SK-N-SH treated with all-trans-retinoic acid at 6 μM for 48 hours (cell line): ENCODE data around the gene RAB4B.

Experiments used
- ATAC-seq: fragments of 200-7000 bp; cut with Tn5 transposase; 3 replicates; pipeline ENCODE4 v1.9.1; 2020; ENCODE audit warnings: mild to moderate bottlenecking, moderate library complexity
- ARNTL ChIP-seq: fragments of 450-650 bp; formaldehyde crosslinking; IDR thresholded peaks from 2 replicates; pipeline ENCODE4 v1.5.0; 2020; ENCODE audit warnings: low read depth, mild to moderate bottlenecking, moderate library complexity, borderline replicate concordance
- BACH2 ChIP-seq: fragments of 250-450 bp; sonication (Bioruptor Pico); IDR thresholded peaks from 2 replicates; pipeline ENCODE4 v1.9.0; 2021; ENCODE audit warnings: mild to moderate bottlenecking, borderline replicate concordance
- CSDC2 ChIP-seq: fragments of 250-450 bp; sonication (Bioruptor Pico); IDR thresholded peaks from 2 replicates; pipeline ENCODE4 v1.5.0; 2020; ENCODE audit warnings: mild to moderate bottlenecking, moderate library complexity
- CSRNP3 ChIP-seq: fragments of 250-450 bp; sonication (Bioruptor Pico); IDR thresholded peaks from 2 replicates; pipeline ENCODE4 v1.5.1; 2021; ENCODE audit warnings: mild to moderate bottlenecking, moderate library complexity
- ESRRG ChIP-seq: fragments of 250-450 bp; sonication (Bioruptor Pico); IDR thresholded peaks from 2 replicates; pipeline ENCODE4 v1.6.1; 2021; ENCODE audit warnings: mild to moderate bottlenecking
- ISL1 ChIP-seq: fragments of 250-450 bp; sonication (Bioruptor Pico); IDR thresholded peaks from 2 replicates; pipeline ENCODE4 v2.1.2; 2022; ENCODE audit warnings: mild to moderate bottlenecking, moderate library complexity
- OSR1 ChIP-seq: fragments of 250-450 bp; sonication (Bioruptor Pico); IDR thresholded peaks from 2 replicates; pipeline ENCODE4 v1.8.0; 2022; ENCODE audit warnings: moderate library complexity, mild to moderate bottlenecking, inconsistent platforms
- PPARA ChIP-seq: fragments of 250-450 bp; sonication (Bioruptor Pico); IDR thresholded peaks from 2 replicates; pipeline ENCODE4 v1.5.0; 2020; ENCODE audit warnings: mild to moderate bottlenecking, borderline replicate concordance
- RARB ChIP-seq: fragments of 250-450 bp; sonication (Bioruptor Pico); IDR thresholded peaks from 2 replicates; pipeline ENCODE4 v1.8.0; 2021; ENCODE audit warnings: mild to moderate bottlenecking, moderate library complexity
- SNAI2 ChIP-seq: fragments of 250-450 bp; sonication (Bioruptor Pico); IDR thresholded peaks from 2 replicates; pipeline ENCODE4 v1.5.0; 2020; ENCODE audit warnings: mild to moderate bottlenecking, moderate library complexity
- TCF4 ChIP-seq: fragments of 250-450 bp; sonication (Bioruptor Pico); IDR thresholded peaks from 2 replicates; pipeline ENCODE4 v1.8.0; 2021; ENCODE audit warnings: mild to moderate bottlenecking, moderate library complexity, borderline replicate concordance
- TOX ChIP-seq: fragments of 250-450 bp; sonication (Bioruptor Pico); IDR thresholded peaks from 2 replicates; pipeline ENCODE4 v1.8.0; 2021; ENCODE audit warnings: mild to moderate bottlenecking, moderate library complexity, borderline replicate concordance
- TSHZ2 ChIP-seq: fragments of 250-450 bp; sonication (Bioruptor Pico); IDR thresholded peaks from 2 replicates; pipeline ENCODE4 v1.5.0; 2020; ENCODE audit warnings: mild to moderate bottlenecking, moderate library complexity
- ZC3H10 ChIP-seq: fragments of 250-450 bp; sonication (Bioruptor Pico); IDR thresholded peaks from 2 replicates; pipeline ENCODE4 v1.5.1; 2021; ENCODE audit warnings: mild to moderate bottlenecking, moderate library complexity
- ZFP3 ChIP-seq: fragments of 250-450 bp; sonication (Bioruptor Pico); IDR thresholded peaks from 2 replicates; pipeline ENCODE4 v1.5.0; 2020; ENCODE audit warnings: mild to moderate bottlenecking, moderate library complexity
- ZFP30 ChIP-seq: fragments of 450-650 bp; formaldehyde crosslinking; IDR thresholded peaks from 2 replicates; pipeline ENCODE4 v1.5.0; 2022; ENCODE audit warnings: mild to moderate bottlenecking, moderate library complexity
- ZNF565 ChIP-seq: fragments of 450-650 bp; formaldehyde crosslinking; conservative IDR thresholded peaks from 2 replicates; pipeline ENCODE4 v1.5.0; 2020; ENCODE audit warnings: low read depth, mild to moderate bottlenecking, moderate library complexity
- ZNF70 ChIP-seq: fragments of 450-650 bp; formaldehyde crosslinking; IDR thresholded peaks from 2 replicates; pipeline ENCODE4 v1.5.0; 2020; ENCODE audit warnings: mild to moderate bottlenecking, moderate library complexity
- ZNF8 ChIP-seq: fragments of 450-650 bp; formaldehyde crosslinking; IDR thresholded peaks from 2 replicates; pipeline ENCODE4 v1.5.0; 2020; ENCODE audit warnings: mild to moderate bottlenecking, moderate library complexity
- TF ChIP-seq, protein P1 (sequence below): fragments of 250-450 bp; sonication (Bioruptor Pico); IDR thresholded peaks from 2 replicates; pipeline ENCODE4 v1.5.1; 2020; ENCODE audit warnings: low read depth, mild to moderate bottlenecking, moderate library complexity
- TF ChIP-seq, protein P2 (sequence below): fragments of 250-450 bp; sonication (Bioruptor Pico); IDR thresholded peaks from 2 replicates; pipeline ENCODE4 v1.8.0; 2021; ENCODE audit warnings: low read depth, mild to moderate bottlenecking, moderate library complexity, borderline replicate concordance
- TF ChIP-seq, protein P3 (sequence below): fragments of 250-450 bp; sonication (Bioruptor Pico); IDR thresholded peaks from 2 replicates; pipeline ENCODE4 v1.8.0; 2020; ENCODE audit warnings: mild to moderate bottlenecking, moderate library complexity, borderline replicate concordance

RAB4B gene

DNA sequence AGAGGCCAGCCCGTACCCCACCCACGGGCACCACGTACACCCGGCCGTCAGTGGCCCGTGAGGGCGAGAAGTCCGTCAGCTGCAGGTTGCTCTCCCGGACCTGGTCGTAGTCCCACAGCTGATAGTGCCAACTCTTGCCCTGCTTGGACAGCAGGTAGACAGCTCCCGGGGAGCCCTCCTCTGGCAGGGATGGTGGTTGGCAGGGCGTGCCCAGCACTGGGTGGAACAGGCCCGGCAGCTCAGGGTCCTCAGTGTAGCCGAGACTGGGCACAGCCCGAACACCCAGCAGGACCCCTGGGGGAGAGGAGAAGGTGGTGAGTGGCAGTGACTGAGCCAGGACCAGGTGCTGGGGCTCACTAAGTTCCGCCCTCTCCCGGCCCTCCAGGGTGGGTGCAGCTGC, 35.6 kb upstream of the RAB4B start:
- ATAC-seq = peak; percentile 5
- TF ChIP-seq ARNTL (CRISPR knock-in tag) (no peak), ZNF565 (CRISPR knock-in tag) (no peak)
- TF ChIP-seq, all 23 proteins: peak for 0

DNA sequence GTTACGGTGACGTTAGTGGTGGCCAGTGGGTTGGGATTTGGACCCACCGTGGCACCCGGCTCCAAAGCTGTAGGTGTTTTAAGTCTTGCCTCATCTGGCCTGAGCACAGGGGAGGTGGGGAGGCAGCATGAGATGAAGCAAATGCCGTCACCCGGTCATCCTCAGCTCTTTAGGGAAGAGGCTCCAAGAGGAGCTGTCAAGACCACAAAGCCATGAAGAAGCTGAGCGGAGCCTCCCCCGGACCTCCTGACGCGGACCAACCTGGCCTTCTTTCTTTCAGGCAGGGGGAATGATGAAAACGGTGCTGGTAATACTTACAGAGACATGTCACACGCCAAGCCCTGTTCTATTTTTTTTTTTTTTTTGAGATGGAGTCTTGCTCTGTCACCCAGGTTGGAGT, 35.2 kb upstream of the RAB4B start:
- no peak for ATAC-seq

GRCh38 chr19:40743926-40744325, 34.1 kb upstream of the RAB4B start:
- ATAC-seq = no peak
- TF ChIP-seq ZC3H10 (CRISPR knock-in tag) (no peak), RARB (CRISPR knock-in tag) (no peak), SNAI2 (CRISPR knock-in tag) (no peak), OSR1 (CRISPR knock-in tag) (no peak), PPARA (no peak), TCF4 (CRISPR knock-in tag) (no peak), TOX (CRISPR knock-in tag) (no peak)
- TF ChIP-seq, protein P1, sequence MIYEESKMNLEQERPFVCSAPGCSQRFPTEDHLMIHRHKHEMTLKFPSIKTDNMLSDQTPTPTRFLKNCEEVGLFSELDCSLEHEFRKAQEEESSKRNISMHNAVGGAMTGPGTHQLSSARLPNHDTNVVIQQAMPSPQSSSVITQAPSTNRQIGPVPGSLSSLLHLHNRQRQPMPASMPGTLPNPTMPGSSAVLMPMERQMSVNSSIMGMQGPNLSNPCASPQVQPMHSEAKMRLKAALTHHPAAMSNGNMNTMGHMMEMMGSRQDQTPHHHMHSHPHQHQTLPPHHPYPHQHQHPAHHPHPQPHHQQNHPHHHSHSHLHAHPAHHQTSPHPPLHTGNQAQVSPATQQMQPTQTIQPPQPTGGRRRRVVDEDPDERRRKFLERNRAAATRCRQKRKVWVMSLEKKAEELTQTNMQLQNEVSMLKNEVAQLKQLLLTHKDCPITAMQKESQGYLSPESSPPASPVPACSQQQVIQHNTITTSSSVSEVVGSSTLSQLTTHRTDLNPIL (CRISPR knock-in tag) = no peak
- TF ChIP-seq, protein P2, sequence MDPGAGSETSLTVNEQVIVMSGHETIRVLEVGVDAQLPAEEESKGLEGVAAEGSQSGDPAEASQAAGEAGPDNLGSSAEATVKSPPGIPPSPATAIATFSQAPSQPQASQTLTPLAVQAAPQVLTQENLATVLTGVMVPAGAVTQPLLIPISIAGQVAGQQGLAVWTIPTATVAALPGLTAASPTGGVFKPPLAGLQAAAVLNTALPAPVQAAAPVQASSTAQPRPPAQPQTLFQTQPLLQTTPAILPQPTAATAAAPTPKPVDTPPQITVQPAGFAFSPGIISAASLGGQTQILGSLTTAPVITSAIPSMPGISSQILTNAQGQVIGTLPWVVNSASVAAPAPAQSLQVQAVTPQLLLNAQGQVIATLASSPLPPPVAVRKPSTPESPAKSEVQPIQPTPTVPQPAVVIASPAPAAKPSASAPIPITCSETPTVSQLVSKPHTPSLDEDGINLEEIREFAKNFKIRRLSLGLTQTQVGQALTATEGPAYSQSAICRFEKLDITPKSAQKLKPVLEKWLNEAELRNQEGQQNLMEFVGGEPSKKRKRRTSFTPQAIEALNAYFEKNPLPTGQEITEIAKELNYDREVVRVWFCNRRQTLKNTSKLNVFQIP (CRISPR knock-in tag) = no peak

More for the DNA sequence above, 35.2 kb upstream of the RAB4B start:
- TF ChIP-seq PPARA = no peak
- no peak for TF ChIP-seq ZFP30
- TF ChIP-seq CSRNP3 (CRISPR knock-in tag) = no peak
- TF ChIP-seq, protein P3, sequence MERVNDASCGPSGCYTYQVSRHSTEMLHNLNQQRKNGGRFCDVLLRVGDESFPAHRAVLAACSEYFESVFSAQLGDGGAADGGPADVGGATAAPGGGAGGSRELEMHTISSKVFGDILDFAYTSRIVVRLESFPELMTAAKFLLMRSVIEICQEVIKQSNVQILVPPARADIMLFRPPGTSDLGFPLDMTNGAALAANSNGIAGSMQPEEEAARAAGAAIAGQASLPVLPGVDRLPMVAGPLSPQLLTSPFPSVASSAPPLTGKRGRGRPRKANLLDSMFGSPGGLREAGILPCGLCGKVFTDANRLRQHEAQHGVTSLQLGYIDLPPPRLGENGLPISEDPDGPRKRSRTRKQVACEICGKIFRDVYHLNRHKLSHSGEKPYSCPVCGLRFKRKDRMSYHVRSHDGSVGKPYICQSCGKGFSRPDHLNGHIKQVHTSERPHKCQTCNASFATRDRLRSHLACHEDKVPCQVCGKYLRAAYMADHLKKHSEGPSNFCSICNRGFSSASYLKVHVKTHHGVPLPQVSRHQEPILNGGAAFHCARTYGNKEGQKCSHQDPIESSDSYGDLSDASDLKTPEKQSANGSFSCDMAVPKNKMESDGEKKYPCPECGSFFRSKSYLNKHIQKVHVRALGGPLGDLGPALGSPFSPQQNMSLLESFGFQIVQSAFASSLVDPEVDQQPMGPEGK = no peak
- TF ChIP-seq ZNF70 (CRISPR knock-in tag) = no peak
- no peak for TF ChIP-seq ARNTL (CRISPR knock-in tag)
- TF ChIP-seq ZFP3 (CRISPR knock-in tag) = no peak
- TF ChIP-seq, protein P2 (CRISPR knock-in tag) = no peak
- no peak for TF ChIP-seq CSDC2 (CRISPR knock-in tag)
- TF ChIP-seq ZC3H10 (CRISPR knock-in tag) = no peak
- TF ChIP-seq TSHZ2 (CRISPR knock-in tag) = no peak
- TF ChIP-seq BACH2 (CRISPR knock-in tag) = no peak
- no peak for TF ChIP-seq ZNF8
- no peak for TF ChIP-seq ESRRG
- TF ChIP-seq, protein P1 (CRISPR knock-in tag) = no peak
- no peak for TF ChIP-seq ISL1 (CRISPR knock-in tag)
- TF ChIP-seq RARB (CRISPR knock-in tag) = no peak
- TF ChIP-seq TCF4 (CRISPR knock-in tag) = no peak
- TF ChIP-seq ZNF565 (CRISPR knock-in tag) = no peak
